GM12864 (cell line): ENCODE measurements around the gene BNIP3.

Experiments
- DNase-seq: peaks from one replicate; pipeline ENCODE4 v3.0.0-alpha.2; 2011; ENCODE audit warnings: low read depth
- H3K4me3 ChIP-seq: 2 replicates; pipeline ENCODE4 v1.5.1; 2011; ENCODE audit warnings: mild to moderate bottlenecking, low read depth, low read length, control low read depth
- TF ChIP-seq, protein P1 (sequence below): IDR thresholded peaks from 2 replicates; pipeline ENCODE4 v1.5.1; 2011; ENCODE audit warnings: low read depth, mild to moderate bottlenecking, moderate library complexity, low read length, control low read depth, inconsistent platforms; ENCODE audit errors: missing control alignments

Gene BNIP3

DNA sequence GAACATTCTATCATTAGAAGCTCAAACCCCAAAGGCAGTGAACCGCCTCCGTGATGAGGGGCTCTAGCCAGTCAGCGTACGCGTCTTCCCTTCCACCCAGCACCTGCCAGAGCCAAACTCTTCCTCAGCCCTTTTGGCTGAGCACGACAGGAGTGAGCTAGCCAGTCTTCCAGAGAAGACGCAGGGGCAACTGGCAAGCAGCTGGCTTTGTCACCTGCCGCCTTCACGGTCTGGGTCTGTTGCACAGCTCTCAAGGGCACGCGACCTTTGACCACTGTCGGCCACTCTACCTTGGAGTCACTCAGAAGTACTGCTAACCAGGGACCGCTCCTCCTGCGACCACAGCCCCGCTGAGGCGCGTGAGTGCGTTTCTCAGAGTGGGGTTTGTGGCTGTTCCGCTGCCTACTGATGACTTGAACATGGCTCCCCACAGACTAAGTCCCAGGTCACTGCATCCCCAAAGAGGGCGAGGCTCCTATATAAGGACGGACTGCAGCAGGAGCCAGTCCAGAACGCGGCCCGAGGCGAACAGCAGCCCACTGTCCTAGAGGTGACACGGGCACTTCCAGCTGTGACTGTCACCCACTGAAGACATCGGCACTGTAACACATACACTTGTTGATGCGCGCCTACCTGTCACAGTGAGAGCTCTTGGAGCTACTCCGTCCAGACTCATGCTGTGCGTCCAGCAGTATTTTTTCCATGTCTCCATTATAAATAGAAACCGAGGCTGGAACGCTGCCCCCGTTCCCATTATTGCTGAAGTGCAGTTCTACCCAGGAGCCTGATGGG, 8.4 kb downstream of the BNIP3 start:
- H3K4me3 ChIP-seq, result no peak overlapping the region
- DNase-seq, result no peak
- TF ChIP-seq, protein P1, sequence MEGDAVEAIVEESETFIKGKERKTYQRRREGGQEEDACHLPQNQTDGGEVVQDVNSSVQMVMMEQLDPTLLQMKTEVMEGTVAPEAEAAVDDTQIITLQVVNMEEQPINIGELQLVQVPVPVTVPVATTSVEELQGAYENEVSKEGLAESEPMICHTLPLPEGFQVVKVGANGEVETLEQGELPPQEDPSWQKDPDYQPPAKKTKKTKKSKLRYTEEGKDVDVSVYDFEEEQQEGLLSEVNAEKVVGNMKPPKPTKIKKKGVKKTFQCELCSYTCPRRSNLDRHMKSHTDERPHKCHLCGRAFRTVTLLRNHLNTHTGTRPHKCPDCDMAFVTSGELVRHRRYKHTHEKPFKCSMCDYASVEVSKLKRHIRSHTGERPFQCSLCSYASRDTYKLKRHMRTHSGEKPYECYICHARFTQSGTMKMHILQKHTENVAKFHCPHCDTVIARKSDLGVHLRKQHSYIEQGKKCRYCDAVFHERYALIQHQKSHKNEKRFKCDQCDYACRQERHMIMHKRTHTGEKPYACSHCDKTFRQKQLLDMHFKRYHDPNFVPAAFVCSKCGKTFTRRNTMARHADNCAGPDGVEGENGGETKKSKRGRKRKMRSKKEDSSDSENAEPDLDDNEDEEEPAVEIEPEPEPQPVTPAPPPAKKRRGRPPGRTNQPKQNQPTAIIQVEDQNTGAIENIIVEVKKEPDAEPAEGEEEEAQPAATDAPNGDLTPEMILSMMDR, result no peak

GRCh38 chr10:131972474-131973071, 9.2 kb downstream of the BNIP3 start:
- no peak for DNase-seq
- no peak overlapping the region for H3K4me3 ChIP-seq
- TF ChIP-seq, protein P1, result no peak

- no peak overlapping the region for H3K4me3 ChIP-seq
- DNase-seq, result no peak
- TF ChIP-seq, protein P1, result no peak
Measured at GRCh38 chr10:131971591-131971990, 10.1 kb downstream of the BNIP3 start.

DNA sequence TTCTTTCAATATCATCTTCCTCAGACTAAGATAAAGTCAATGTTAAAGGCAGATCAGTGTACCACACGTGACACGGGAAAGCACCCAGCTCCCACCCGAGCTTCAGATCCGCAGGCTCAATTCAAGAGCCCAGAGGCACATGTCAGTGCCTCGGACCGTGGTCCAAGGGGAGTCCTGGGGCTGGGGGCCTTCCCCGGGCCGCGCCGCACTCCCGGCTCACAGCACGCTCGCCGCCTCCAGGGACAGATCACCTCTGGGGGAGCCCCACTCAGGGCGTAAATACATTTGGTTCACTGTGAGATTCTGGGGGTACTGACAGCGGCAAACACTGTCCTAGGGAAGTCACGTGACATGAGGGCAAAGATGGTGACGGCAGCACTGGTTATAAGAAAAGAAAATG, 10.8 kb downstream of the BNIP3 start:
- H3K4me3 ChIP-seq, result no peak overlapping the region
- DNase-seq, result no peak
- TF ChIP-seq, protein P1, result no peak

DNA sequence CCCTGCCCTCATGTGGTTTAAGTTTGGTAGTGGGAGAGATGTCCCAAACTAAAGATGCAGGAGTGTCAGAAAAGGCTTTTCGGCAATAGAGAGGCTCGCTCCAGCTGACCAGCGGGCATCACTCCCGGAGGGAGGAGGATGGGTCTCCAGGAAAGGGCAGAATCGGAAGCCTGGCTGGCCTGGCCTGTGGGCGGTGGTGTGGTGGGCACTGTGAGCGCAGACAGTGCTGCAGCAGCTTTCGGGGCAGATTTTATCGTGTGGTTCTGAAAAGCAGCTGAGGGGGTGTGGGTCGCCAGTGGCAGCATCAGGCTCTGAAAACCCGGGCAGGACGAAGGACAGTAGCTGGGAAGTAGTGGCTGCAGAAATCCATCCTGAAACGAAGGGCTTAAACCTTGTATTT, 12.8 kb downstream of the BNIP3 start:
- no peak for DNase-seq
- no peak overlapping the region for H3K4me3 ChIP-seq
- TF ChIP-seq, protein P1, result no peak

GRCh38 chr10:131964298-131964697, 17.4 kb downstream of the BNIP3 start:
- TF ChIP-seq, protein P1, result no peak

More at GRCh38 chr10:131964298-131964697, 17.4 kb downstream of the BNIP3 start:
- DNase-seq, result no peak
- no peak overlapping the region for H3K4me3 ChIP-seq
